ENCODE measurements around the gene PHLDA3.

The PHLDA3 gene

DNA sequence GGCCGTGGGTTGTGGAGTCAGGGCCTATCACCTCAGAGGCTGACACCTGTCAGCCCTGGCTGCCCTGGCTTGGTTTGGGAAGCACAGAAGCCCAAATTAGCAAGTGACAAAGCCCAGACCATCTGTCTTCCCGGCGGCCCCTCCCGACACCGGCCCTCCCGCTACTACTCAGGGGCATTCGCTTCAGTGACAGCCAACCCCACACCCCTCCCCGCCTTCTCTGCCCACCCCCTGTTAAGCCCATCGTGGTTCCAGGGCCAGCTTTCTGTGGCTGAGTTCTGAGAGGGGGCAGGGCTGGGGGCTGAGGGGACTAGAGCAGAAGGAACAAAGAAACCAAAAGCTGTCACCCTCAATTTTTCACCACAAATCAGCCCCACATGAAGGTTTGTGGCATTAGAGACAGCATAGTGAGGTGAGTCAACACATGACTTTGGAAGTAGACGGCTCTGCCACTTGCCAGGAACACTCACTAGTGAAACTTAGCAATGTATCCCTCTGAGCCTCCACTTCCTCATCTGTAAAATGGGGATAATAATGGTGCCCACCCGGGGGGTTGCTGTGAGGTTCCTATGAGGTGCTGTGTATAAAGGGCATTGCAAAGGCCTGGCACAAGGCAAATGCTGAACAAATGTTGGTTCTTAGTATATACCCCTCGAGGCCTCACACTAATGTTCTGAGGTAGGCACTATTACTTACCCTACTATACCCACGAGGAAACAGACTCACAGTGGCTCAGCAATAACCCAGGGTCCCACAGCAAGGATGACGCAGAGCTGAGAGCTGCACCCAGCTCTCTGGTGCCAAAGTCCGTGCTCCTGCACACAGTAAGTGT, 42.3 kb downstream of the PHLDA3 start:
- no peak for DNase-seq

DNA sequence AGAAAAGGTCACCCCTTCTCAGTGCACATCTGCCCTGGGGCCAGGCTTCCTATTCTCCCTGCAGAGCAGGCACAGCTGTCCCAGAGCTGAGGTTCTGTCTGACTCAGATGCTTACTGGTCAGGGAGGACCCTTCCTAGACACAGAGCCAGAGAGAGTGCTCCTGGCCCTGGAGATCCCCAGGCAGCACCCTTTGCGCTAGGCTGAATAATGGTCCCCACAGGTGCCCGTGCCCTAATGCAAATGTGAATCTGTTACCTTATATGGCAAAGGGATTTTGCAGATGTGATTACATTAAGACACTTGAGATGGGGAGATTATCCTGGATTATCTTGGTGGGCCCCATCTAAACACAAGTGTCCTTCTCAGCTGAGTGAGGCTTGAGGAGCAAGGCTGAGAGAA, 44.8 kb downstream of the PHLDA3 start:
- no peak for DNase-seq

DNA sequence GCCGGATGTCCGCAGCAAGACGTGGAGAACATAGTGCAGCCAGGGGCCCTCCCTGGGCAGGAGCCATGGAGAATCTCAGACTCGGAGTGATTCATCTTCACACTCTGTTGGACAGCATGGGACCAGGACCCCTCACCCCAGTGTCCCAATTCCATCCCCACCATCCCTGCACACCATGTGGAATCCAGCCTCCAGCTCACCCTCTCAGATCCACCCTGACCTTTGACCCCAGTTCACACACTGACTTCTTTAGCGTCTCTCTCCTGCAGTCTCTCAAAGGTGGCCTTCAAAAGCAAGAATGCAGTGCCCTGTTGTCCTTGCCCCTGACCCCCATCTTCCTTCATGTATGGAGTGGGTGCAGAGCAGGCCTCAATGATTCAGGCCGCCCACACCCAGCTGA, 45.3 kb downstream of the PHLDA3 start:
- no peak for DNase-seq

DNA sequence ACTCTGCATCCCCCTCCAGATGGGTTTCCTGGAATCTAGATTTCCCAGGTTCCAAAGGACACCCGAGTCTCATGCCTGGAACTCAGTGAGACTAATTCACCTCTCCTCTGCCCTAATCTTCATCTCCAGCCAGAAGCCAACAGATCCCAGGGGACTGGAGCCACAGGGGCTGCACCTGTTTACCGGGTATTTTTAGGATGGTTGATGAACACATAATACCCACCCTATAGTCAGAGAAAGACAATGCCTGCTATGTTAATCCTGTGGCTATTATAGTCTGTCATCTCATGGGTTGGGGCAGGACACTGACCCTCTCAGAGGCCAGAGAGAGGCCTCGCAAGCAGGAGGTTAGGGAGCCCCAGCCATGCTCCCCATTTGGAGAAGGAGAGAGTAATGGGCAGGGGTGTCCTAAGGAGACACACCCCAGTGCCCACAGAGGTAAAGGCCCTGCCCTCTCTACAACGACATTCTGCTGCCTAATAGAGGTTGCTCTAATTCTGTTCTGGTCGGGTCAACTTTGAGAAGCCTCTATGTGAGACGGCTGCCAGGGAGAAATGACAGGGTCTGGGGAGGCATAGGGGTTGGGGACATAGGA, 46.5 kb downstream of the PHLDA3 start:
- no peak for DNase-seq

DNA sequence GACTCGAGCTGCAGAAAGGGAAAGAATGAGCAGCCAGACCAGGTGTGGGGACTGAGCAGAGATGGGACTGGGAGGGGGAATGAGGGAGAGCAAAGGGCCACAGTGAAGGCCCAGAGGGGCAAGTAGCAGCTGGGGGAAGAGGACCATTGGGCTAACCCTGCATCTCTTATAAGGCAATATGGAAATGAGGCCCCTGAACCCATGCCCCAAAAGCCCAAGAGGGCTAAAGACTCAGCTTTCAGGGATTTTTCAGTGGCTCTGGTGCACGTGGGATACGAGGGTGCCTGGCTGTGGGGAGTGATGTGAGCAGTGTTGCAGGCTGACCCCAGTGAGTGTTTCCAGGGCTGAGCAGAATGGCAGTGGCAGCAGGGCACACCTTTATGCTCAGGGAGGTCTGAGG, 47.0 kb downstream of the PHLDA3 start:
- no peak for DNase-seq

DNA sequence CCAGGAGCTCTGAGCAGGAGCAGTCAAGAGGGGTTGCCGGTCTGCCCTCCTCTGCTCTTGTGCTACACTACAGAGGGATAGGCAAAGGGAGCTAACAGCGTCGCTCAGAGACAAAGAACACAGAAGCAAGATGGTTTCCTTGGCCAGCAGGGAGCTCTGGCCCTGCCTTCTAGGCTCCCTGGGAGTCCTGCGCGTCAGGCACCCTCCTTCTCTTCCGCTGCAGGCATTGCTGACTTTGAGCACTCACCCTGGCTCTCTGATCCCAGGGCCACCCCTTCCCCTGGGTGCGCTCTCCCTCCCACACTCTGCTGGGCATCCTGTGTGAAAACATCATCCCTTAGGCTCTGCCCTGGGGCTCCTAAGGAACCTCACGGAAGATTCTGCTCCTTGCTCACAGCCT, 47.9 kb downstream of the PHLDA3 start:
- DNase-seq: no peak

DNA sequence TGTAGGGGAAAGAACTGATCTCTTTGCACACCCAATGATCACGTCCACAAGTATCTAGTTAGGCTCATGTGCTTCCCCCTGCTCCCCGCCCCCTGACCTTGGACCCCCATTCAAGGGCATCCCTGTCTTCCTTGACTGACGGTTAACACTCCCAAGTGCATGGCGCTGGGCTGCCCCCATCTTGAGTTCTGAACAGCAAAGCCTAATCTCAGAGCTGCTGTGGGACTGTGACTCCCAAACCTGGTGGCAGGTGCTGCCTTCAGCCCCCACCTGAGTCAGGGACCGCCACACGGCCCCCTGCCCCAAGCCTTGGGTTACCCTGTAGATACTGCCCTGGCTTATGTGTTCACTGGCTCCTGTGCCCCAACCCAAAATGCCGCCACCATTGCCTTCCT, 48.4 kb downstream of the PHLDA3 start:
- no peak for DNase-seq

DNA sequence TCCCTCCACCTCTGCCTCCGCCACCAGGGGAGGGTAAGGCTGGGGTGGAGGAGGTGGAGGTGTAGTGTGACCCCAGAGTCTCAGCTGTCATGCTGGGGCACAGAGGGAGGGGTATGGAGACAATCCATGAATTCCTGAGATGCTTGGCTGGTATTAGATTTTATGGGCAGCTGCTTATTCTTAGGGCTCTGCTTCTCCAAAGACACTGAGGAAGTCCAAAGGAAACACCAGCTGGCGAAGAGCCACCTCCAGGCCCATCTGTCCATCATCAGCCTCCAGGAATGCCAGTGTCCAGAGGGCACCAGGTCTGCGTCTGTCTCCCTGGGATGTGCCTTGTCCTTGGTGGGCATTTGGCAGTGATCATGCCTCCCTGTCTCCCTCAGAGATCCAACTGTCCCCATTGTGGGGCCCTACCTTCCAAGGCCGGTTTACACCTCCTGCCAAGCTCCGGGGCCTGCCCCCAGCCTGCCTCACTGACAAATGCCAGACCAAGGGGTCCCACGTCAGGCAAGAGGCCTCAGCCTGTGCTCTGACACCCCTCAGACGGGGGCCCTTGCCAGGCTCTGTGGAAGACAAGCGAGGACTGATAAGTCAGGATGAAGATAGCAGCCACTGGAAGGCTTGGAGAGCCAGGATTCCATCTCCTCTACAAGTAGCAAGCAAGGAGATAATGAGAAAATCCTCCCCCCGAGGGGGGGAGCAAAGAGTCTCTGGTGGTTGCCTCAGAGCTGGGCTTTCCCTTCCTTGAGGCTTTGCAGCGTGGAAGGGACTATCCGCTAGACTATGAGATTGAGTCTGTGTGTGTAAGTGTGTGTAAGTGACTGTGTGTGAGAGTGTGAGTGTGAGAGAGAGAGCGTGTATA, 49.0 kb downstream of the PHLDA3 start:
- DNase-seq: no peak

DNA sequence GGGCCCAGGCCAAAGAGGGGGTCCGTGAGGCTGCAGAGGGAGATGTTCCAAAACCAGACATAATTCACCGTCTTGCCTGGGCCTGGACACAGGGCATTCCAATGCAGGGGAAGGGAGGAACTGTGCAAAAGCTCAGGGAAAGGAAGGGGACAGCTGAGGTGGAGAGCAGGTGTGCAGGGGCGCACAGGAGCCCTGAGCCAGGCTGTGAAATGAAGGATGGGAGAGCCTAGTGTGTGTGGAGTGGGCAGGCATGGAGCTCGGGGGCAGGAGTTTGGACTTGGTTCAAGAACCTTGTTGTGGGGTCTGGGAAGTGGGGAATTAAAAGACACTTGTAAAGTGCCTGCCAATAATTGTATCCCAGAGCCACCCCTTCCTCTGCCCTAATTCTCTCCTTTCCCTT, 49.7 kb downstream of the PHLDA3 start:
- no peak for DNase-seq

DNA sequence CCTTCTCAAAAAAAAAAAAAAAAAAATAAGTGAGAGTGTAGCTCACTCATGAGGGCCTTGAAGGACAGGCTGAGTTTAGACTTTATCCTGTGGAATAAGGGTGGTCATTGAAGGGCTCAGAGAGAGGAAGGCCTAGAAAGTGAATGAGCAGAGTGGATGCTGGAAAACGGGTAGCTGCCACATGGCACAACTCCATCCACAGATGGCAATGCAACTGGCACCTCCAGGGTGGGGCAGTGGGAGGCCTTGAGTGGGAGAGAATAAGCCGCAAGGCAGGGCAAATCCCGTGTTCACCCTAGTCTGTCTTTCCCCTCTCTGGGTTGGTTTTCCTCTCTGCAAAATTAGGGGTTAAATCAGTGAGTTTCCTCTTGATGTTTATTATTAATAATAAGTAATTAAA, 50.5 kb downstream of the PHLDA3 start:
- DNase-seq: no peak

Measured in GF-D8 (cell line).